ENCODE results near the gene NBPF9.
"Not testable (repeated sequence)": the region's sequence is repeated elsewhere in the genome, so short reads cannot be mapped to it uniquely, and the experiment has no call there.

Gene NBPF9
- total RNA-seq = 46.3 reads per million, percentile 66 among the genes with 10 or more reads in this experiment

DNA sequence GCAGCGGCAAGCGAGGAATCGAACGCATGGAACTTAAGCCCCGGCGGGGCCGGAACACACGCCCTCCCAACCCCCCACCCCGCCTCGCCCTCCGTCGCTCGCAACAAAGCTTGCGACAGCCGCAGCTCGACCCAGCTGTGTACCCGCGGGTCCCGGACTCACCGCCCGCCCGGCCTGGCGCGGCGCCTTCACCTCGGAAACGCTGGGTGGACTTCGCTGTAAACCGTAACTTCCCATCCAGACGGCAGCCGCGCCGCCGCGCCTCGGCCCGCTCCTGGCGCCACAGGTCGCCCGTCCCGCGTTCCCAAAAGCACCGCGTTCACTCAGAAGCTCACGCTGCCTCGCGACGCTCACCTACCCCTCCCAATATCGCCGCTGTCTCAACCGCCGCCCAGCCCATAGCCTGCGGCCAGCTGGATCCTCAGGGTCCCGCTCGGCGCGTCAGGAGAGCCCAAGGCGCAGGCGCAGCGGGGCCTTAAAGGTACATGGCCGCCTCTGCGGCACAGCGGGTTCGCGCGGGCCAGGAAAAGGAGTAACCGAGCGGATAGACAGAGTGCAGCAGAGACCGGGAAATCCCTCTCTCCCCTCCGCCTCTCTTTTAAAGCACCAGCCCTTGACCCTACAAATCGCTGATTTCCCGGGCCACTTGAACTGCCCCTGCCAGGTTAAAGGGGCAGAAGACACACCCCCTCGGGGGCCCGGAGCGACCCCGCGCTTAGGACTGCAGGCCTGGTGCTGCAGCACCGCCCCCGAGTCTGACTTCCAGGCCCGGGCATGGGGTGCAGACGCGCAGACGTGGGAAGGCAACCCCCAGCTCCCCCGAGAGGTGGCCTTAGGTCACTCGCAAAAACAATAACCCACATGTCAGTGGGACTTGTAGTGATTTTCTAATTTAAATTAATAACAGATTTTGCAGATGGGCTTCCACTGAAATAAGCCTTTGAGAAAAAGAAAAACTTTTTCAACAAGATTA lies at the start of gene NBPF9:
Gene NBPF9, minus strand, starts transcription at position 443 of the 973 bp plus-strand sequence. CDS start 21,412 bp downstream, outside the sequence.
- peak; percentile 5 for DNase-seq

- DNase-seq = not testable (repeated sequence)
Observed at GRCh38 chr1:149149909-149150308, 46.6 kb upstream of the NBPF9 start.

GRCh38 chr1:149137585-149137984 lies 34.2 kb upstream of the NBPF9 start:
- DNase-seq = not testable (repeated sequence)

GRCh38 chr1:149130938-149131337 lies 27.6 kb upstream of the NBPF9 start:
- not testable (repeated sequence) for DNase-seq

DNA sequence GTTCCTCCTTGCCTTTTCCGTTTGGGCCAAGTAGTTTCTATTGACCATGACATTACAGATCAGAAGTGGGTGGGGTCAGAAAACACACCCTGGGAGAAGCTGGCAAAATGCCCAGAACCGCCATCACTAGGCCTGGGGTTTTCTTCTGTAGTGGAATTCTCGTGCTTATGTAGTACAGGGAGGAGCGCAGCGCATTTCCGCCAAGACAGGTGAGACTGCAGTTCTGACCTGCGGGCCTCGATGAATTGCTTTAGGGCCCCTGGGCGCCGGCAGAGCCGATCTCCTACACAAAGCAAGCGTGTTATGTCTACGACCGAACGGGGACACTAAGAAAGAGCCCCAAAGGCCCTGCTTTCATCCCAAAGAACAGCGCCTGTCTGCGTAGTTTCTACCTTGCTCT lies 25.9 kb upstream of the NBPF9 start:
- DNase-seq = not testable (repeated sequence)

DNA sequence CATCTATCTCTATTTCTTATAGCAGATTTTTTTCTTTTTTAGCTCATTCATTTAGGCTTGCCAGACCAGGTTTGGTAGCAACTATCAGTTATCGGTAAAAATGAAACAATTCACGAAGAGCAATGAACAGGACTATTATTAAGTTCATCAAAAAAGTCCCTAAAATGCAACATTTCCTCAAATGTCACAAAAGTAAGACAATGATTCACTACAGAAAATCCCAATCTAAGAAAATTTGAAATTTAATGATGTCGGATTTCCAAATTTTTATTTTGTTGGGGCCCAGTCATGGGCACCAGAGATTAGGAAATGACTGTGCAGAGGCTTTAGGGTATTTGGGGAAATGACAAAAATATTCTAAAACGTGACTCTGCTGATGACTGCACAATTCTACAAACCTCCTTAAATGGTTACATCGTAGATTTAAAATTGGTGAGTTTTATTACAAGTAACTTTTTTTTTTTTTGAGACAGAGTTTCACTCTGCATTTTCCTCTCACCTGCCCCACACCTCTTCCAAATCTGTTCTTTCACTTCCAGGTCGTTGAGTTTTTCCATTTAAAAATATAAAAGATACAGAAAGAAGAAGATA lies 23.3 kb upstream of the NBPF9 start:
- not testable (repeated sequence) for DNase-seq

GRCh38 chr1:149123948-149124926 lies 20.9 kb upstream of the NBPF9 start:
- DNase-seq = peak; percentile 1

DNA sequence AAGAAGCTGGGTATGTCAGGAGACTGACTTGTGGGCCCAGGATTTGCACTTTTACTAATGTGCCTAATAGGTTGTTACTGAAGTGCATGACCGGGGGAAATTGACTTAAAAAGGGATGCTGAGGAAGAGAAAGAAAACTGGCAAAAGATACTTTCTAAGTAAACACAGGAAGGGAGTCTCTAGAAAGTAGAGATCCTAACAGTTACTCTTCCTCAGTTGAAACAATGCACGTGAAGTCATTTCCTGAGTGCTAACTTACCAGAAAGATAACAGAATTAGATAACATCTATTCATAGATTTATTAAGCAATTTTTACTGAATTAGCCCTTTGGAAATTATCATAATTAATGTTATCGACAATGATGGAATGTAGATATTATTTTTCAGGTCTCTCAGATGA lies 9.5 kb upstream of the NBPF9 start:
- not testable (repeated sequence) for DNase-seq

DNA sequence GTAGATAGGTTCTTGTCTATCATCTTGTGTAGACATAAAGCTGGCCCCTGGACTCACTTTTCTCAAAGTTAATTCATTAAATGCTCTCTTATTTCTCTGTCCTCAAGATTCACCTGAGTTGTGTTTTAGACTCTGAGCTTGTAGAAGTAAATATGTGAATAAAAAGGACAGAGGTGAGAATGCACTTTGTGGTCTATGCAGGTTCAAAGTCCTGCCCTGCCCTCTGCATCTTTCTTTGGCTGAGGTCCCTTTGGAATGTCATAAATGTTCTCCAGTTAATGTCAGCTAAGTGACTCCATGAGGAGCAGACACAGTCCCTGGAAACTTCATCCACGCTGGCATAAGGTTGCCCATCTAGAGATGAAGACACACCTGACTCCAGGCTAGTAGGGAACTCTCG lies 7.0 kb upstream of the NBPF9 start:
- not testable (repeated sequence) for DNase-seq

GRCh38 chr1:149102574-149102973 lies 777 bp downstream of the NBPF9 start:
- DNase-seq = peak; percentile 18

DNA sequence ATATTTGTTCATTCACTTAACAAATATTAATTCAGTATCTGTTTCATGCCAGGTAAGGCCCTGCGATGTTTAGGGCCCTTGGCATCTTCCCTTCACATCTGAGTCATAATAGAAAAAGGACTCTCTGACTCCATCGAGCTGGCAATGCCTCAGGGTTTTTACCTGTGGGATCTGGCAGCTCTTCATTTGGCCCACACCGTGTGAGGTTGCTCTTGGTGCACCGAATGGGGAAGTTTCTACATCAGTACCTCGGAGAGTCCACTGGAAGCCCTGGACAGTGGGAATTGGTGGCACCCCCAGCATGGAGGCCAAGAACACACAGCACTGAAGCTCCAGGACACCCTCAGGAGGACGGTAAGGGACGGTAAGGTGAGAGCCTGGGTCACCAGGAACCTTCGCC lies 5.1 kb downstream of the NBPF9 start:
- DNase-seq = not testable (repeated sequence)

DNA sequence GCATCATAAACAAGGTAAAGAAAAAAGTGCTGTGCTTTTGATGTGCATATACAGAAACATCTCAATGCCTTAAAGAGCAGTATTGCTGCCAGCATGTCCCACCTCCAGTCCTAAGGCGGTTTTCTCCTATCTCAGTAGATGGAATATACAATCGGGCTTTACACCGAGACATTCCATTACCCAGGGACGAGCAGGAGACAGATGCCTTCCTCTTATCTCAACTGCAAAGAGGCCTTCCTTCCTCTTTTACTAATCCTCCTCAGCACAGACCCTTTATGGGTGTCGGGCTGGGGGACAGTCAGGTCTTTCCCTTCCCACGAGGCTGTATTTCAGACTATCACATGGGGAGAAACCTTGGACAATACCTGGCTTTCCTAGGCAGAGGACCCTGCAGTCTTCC lies 10.2 kb downstream of the NBPF9 start:
- not testable (repeated sequence) for DNase-seq

GRCh38 chr1:149075505-149076127 lies 27.7 kb downstream of the NBPF9 start:
- not testable (repeated sequence) for DNase-seq

- DNase-seq = not testable (repeated sequence)
Observed at GRCh38 chr1:149064611-149065010, 38.7 kb downstream of the NBPF9 start.

DNA sequence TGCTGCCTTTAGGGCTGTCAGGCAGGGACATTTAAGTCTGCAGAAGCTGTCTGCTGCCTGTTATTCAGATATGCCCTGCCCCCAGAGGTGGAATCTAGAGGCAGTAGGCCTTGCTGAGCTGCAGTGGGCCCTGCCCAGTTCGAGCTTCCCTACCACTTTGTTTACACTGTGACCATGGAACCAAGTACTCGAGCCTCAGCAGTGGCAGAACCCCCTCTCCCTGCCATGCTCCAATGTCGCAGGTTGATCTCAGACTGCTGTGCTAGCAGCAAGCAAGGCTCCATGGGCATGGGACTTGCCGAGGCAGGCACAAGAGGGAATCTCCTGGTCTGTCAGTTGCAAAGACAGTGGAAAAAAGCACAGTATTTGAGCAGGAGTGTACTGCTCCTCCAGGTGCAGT lies 60.3 kb downstream of the NBPF9 start:
- DNase-seq = not testable (repeated sequence)

- DNase-seq = not testable (repeated sequence)
Observed at GRCh38 chr1:149033916-149034315, 69.4 kb downstream of the NBPF9 start.

DNA sequence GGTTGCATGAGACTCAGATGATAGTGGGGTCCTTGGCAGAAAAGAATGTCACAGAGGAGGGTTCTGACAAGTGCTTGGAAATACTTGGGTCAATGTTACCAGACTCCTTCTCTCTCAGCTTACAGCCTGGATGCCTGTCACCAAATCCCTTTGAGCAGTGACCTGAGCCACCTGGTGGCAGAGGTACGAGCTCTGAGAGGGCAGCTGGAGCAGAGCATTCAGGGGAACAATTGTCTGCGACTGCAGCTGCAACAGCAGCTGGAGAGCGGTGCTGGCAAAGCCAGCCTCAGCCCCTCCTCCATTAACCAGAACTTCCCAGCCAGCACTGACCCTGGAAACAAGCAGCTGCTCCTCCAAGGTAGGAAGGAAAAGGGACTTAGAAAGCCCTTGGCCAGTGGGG lies 79.0 kb downstream of the NBPF9 start:
- DNase-seq = not testable (repeated sequence)

DNA sequence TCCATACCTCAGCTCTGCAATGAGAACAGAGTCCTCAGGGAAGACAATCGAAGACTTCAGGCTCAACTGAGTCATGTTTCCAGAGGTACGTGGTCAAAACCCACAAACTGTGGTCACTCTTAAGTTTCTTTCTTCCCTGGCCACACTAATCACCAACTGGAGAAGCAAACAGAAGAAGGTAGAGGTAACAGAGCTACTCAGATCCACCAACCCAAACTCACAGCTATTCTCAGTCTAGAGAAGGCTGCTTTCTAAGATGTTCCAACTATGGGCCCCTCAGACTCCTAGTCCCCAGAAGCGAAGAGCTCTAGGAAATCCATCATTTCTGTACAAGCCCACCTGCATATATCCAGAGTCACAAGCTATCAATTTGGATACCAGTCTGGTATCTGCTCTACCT lies 84.8 kb downstream of the NBPF9 start:
- not testable (repeated sequence) for DNase-seq

DNA sequence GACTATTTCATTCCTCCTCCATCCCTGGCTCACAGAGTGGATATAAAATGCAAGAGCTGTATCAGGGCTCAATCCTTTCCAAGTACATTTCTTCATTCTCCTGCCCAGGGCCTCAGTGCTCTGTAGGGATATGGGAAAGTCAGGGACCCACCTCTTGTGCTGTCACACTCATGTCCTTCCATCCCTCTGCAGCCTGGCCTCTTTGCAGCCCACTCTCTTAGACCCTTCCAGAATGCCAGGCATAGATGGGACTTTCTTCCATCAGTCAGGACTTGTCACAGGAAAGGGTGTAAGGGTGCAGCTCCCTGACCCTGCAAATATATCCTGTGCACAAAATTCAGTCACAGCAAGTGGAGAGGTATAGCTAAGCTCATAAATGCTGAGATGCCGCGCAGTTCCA lies 86.7 kb downstream of the NBPF9 start:
- not testable (repeated sequence) for DNase-seq

GRCh38 chr1:149015522-149015921 lies 87.8 kb downstream of the NBPF9 start:
- not testable (repeated sequence) for DNase-seq

DNA sequence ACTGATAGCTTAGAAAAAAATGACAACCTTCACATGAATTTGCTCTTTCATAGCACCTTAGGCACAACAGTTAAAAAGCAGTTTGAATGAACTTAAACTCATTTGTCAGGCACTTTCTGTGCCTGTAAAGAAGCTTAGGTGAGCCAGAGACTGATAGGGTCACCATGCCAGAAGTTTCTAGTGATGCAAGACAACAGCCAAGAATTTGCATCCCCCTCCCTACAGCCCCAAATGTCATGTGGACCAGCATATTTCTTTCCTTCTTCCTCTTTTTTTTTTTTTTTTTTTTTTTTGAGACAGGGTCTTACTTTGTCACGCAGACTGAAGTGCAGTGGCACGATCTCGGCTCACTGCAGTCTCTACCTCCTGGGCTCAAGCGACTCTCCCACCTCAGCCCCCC lies 89.8 kb downstream of the NBPF9 start:
- DNase-seq = not testable (repeated sequence)

- DNase-seq = not testable (repeated sequence)
Observed at GRCh38 chr1:149012599-149012998, 90.8 kb downstream of the NBPF9 start.

All from effector CD4-positive, alpha-beta T cell (primary cell).